ENCODE results near the gene TTLL6.

DNA sequence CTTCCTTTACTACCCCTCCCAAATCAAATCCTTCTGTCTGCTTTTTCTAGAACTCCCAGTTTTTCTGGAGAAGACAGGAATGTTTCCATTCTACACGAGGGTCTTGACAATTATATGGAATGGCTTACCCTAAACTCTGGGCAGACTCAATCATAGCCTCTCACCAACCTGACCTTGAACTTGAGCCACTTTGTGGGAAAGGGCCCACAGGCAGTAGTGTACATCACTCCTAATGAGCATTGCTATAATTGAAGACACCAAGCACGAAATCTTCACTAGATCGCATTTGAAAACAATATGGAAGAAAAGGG lies 86.8 kb downstream of the TTLL6 start:
- TF ChIP-seq ZNF335 (tag by site-specific recombination; conservative IDR thresholded peaks at IDR 0.05), result no peak
- TF ChIP-seq, protein P1, sequence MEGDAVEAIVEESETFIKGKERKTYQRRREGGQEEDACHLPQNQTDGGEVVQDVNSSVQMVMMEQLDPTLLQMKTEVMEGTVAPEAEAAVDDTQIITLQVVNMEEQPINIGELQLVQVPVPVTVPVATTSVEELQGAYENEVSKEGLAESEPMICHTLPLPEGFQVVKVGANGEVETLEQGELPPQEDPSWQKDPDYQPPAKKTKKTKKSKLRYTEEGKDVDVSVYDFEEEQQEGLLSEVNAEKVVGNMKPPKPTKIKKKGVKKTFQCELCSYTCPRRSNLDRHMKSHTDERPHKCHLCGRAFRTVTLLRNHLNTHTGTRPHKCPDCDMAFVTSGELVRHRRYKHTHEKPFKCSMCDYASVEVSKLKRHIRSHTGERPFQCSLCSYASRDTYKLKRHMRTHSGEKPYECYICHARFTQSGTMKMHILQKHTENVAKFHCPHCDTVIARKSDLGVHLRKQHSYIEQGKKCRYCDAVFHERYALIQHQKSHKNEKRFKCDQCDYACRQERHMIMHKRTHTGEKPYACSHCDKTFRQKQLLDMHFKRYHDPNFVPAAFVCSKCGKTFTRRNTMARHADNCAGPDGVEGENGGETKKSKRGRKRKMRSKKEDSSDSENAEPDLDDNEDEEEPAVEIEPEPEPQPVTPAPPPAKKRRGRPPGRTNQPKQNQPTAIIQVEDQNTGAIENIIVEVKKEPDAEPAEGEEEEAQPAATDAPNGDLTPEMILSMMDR (tag by site-specific recombination; IDR thresholded peaks at IDR 0.05), result no peak
- TF ChIP-seq ZNF174 (tag by site-specific recombination; IDR thresholded peaks at IDR 0.05), result no peak
- TF ChIP-seq ZNF660 (tag by site-specific recombination; IDR thresholded peaks at IDR 0.05), result no peak
- TF ChIP-seq ZNF114 (tag by site-specific recombination; IDR thresholded peaks at IDR 0.05), result no peak
- no peak for TF ChIP-seq ZSCAN30 (tag by site-specific recombination; IDR thresholded peaks at IDR 0.05)
- TF ChIP-seq YY1 (tag by site-specific recombination; IDR thresholded peaks at IDR 0.05), result no peak
- no peak for TF ChIP-seq BCL11A (tag by site-specific recombination; IDR thresholded peaks at IDR 0.05; ENCODE audit: low read depth)

All from HEK293 (cell line).